ENCODE data around the gene NECTIN3.

GRCh38 chr3:111210003-111210711 lies 138.5 kb downstream of the NECTIN3 start:
- TF ChIP-seq CTCF (IDR thresholded peaks at IDR 0.05) = no peak
- no peak for TF ChIP-seq POLR2A (IDR thresholded peaks at IDR 0.05)
- TF ChIP-seq POLR2AphosphoS5 (IDR thresholded peaks at IDR 0.05) = no peak

All from sigmoid colon (tissue), 4 donors.